GM21786 (cell line): Measurements from ENCODE around the gene AP3S1.

ENCODE experiments used
- ATAC-seq: cut with Tn5 transposase; IDR thresholded peaks from one replicate; pipeline ENCODE4 v1.9.1; 2021; ENCODE audit not compliant: unreplicated experiment

Gene AP3S1

DNA sequence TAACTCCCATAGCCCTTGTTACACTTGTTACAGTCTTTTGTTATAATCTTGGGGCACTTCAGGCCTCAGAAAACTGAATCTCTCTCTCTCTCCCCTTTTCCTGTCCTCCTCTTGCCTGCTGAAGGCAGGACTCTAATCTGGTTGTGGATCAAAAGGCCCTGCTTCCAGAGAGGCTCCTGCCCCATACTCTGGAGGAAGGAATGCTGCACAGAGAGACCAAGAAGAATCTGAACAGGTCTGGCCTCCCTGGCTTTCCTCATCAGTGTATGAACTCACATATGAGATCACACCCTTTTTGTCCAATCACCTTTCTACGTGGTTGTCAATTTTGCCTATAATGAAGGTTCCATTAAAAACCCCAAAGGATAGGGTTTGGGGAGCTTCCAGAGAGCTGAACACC lies 94.3 kb downstream of the AP3S1 start:
- ATAC-seq, result no peak

DNA sequence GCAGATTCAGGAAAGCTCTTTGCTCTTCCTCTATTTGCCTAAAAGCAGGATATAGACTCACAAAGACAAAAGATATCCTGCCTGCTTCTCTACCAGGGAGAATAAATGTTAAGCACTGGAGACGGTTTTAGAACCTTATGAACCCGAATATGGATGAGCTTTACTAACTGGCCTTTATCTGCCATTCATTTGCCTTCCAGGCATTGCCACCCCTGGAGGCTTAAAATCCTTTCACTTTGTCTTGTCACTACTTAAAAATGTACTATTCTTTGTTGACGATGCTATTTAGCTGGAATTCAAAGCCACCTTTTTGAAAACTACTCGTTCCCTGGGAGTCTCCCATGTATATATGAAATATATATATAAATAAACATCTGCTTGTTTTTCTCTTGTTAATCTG lies 97.3 kb downstream of the AP3S1 start:
- ATAC-seq, result no peak

DNA sequence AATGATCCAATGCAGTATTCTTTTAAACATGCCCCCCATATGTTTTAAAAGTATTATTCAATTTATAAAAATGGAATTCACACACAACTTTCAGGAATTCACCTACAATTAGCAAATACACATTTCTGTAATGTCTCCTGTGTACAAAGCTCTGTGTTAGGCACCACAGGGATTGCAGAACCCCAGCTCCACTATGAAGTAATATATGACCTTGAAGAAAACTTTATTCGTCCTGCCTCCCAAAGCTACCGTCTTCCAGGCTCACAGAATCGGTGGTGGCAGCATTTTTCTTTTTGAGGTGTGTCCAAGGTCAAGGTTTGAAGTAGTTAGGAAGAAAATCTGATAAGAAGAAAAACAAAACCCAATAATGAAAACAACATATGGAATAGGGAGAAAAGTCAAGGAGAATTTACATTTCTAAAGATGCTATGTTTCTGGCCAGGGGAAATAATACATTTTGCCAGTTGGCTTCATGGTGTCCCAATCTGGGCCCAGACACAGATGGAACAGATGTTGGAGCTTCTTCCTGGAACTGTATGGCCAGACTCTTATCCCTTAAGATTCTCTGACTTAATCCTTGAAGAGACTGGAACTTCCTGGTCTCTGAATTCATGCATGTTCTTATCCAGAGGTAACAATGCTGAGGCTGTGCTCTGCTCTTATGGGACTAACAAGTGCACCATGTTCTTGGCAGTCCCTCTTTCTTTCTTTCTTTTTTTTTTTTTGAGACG lies 98.5 kb downstream of the AP3S1 start:
- no peak for ATAC-seq

DNA sequence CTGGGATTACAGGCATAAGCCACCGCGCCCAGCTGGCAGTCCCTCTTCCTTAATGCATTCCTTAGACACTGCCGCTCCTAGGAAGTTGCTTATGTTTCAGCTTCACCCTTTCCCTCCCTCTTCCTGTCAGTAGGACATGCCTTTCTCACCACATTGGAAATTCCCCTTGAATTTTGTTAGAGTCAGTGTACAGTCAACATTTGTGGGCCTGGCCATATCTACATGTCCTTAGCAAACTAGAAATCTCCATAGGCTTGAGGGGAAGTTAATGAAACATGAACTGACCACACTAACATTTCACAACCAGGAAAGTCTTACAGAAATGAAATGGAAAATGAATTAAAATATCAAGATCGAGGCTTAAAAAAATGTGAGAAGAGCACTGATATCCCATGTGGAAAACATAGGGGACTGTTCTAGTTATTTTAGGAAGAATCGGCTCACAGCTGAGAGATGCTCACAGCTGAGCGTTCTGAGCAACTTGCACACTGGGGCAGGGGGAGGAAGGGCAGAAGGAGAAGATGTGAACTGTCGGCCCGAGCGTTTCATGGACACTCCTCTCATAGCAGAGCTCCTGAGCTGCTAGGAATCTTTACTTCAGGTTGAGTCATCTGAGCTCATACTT lies 99.4 kb downstream of the AP3S1 start:
- ATAC-seq, result no peak

DNA sequence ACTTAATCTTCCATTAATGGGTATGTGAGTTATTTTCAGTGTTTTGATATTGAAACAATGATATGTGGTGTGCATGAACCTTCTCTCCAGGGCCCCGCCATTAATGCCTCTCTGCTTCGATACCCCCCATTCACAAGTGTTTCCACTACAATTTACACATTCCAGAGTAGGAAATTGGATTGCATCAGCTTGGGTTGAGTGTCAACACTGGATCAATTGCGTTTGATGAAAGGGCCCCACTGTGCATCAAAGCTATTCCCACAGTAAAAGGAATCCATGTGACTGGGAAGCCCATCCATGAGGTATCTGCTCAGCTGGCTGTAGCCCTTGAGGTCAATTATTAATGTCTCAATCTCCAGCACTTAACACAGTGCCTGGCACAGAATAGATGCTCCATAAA lies 102.8 kb downstream of the AP3S1 start:
- ATAC-seq, result no peak

DNA sequence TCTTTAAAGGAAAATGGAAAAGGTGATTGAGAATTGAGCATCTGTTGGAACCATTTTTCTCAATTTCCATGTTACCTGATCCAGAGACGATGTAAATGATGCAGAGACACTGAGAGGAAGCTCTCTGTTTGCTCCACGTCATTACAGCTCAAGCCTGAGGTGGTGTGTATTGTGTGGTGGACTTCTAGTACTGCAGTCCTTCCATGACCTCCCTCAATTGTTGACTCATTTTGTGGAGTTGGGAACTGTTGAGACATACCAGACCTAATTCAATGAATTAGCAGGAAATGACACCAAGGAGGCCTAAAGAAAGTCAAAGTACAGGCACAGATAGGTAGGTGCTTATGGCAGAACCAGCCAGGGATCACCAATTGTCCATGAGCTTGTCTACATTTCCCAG lies 104.9 kb downstream of the AP3S1 start:
- ATAC-seq, result no peak

DNA sequence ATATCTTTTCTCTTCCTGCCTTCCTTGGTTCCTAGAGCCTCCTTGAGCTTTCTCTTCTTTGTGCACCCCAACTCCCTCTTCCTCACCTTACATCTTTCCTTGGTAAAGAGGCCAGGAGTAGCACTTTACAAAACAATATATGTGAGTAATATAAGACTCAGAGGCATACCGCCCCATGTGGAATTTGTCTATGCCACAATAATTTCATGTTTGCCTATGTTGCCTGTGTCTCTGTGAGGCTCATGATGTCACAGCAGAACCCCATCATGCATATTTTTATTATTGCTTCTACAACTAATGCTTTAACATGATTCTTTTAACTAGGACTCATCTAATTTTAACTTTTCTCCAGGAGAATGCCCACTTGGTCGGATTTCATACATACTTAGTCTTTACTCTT lies 105.5 kb downstream of the AP3S1 start:
- no peak for ATAC-seq

DNA sequence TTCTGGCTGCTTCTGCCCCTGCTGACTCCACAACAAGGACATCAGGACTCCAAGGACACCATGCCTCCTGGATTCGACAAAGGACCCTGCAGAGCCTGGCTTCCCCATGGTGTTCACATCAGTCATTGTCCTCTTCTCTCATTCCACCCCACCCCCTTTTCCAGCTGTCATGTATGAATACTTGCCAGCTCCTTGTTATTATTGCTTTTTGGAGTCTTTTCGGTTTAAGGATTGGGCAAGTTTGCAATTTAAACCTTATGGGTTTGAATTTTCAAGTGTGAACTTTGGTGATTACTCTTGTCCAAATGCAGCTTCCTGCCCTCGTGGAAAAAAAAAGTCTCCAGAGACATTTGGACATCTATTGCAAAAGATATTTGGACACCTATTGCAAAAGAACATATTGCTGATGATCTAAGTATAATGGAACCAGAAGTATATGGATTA lies 106.4 kb downstream of the AP3S1 start:
- ATAC-seq, result no peak

DNA sequence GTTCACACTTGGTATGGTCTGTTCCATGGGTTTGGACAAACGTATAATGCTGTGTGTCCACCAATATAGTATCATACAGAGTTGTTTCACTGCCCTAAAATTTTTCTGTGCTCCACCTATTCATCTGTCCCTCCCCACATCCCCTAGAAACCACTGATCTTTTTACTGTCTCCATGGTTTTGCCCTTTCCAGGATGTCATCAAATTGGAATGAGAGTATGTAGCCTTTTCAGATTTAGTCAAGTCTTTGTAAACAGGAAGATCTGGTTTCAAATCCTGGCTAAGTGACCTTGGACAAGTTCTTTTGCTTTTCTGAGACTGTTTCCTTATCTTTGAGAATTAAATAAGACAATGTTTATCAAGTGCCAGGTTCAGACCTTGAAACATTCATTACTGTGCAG lies 107.4 kb downstream of the AP3S1 start:
- no peak for ATAC-seq

DNA sequence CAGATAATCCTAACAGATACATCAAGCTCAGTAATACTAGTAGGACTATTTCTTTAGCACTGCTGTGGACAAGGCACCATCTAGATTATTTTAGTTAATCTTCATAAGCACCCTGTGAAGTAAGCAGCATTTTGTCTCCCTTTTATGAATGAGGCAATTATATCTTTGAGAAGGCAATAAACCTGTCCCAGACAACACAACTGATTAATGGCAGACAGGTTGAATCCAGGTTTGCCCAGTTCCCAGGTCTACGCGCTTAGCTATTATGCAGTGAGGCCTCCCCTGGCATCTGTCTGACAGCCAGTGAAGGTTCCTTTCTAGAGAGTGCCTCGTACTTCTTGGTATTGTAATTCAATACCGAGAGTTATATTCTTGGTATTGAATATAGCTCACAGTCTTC lies 110.9 kb downstream of the AP3S1 start:
- ATAC-seq, result no peak

DNA sequence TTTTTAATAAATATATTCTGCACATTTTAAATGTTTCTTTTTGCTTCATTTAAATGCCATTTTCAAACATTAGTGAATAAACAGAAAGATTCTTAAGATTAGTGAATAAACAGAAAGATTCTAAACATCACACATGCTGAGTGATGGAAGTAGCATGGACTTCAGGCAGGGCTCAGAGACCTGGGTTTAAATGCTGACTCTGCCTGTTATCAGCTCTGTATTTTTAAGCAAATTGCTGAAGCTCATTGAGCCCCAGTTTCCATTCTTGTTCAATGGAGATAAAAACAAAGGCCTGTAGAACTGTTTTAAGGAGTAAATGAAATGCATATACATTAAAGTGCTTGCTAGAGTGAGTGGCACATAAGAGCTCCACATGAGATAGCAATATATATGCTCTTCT lies 112.4 kb downstream of the AP3S1 start:
- ATAC-seq, result no peak

DNA sequence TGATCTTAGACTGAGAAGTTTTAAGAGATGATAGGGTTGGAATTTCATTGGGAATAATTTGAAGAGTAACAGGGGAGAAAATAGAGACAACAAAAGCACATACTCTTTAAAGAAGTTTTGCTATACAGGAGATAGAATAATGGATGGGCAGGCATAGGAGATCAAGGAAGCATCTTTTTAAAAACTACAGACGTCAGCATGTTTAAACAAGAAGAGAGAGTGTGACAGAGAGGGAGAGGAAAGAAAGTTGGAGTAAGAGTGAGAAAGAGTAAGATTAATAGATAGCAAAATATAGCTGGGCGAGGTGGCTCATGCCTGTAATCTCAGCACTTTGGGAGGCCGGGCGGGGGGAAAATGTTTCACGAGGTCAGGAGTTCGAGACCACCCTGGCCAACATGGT lies 115.2 kb downstream of the AP3S1 start:
- no peak for ATAC-seq

DNA sequence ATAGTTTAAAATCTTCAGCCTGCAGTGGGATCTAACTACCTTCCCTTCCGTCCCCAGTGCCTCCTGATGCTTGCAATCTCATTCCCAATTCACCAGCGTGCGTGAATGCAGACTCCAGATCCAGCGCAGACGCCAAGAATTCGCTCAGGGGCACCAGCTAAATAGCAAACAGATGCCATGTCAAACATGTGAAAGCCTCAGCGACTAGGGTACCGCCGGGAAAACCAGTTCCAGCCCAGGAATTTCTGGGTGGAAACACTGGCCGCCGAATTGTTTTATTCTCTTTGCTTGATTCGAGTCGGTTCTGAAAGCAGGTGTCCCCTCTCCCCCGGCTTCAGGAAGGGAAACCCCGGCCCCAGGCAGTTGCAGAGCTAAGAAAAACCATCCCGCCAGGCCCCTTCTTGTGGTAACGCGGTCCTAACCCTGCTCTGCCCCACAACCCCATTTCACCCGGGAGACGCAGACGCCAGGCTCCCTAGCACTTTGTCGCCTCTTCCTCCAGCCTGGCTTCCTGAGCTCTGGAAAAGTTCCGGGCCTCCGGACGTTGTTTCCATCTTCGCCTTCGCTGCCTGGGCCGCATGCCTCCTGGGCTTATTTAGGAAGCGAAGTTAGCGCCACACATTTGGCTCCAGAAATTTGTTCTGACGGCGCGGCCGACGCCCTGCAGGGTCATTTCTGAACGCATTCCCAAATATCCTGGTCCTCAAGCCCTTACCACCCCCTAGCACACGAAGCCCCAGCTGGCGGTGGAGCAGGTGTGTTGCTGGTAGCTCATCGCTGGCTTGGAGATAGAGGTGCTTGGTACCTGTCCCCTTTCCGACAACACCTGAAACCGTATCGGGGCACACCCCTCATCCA lies 119.9 kb downstream of the AP3S1 start:
- ATAC-seq, result no peak

DNA sequence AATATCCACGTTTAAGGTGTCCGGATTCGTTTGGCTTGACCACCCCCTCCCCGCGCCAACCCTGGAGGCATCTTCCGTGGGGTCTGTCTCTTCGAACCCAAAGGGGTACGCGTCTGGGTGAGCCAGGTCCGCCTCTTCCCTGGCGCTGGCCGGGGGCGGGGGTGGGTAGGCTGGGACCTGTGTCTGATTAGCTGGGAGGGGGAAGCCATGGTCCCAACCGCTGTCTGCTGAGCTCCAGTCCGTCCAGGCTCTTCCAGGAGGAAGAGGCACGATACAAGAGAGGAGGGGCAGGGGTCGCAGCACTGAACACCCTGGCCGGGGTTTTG lies 120.5 kb downstream of the AP3S1 start, which contains the start of gene LVRN:
TSS of gene LVRN (plus strand) at position 237 of the 326 bp plus-strand sequence. CDS start 143 bp downstream, outside the sequence.
- ATAC-seq, result no peak

DNA sequence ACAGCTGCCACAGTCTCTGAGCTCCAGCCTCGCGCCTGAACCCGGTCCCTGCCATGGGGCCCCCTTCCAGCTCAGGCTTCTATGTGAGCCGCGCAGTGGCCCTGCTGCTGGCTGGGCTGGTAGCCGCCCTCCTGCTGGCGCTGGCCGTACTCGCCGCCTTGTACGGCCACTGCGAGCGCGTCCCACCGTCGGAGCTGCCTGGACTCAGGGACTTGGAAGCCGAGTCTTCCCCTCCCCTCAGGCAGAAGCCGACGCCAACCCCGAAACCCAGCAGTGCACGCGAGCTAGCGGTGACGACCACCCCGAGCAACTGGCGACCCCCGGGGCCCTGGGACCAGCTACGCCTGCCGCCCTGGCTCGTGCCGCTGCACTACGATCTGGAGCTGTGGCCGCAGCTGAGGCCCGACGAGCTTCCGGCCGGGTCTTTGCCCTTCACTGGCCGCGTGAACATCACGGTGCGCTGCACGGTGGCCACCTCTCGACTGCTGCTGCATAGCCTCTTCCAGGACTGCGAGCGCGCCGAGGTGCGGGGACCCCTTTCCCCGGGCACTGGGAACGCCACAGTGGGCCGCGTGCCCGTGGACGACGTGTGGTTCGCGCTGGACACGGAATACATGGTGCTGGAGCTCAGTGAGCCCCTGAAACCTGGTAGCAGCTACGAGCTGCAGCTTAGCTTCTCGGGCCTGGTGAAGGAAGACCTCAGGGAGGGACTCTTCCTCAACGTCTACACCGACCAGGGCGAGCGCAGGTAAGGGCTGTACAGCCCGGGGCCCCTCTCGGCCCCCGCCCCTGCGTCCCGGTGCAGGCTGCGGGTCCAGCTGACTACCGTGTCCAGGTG lies 121.0 kb downstream of the AP3S1 start:
- ATAC-seq, result no peak

DNA sequence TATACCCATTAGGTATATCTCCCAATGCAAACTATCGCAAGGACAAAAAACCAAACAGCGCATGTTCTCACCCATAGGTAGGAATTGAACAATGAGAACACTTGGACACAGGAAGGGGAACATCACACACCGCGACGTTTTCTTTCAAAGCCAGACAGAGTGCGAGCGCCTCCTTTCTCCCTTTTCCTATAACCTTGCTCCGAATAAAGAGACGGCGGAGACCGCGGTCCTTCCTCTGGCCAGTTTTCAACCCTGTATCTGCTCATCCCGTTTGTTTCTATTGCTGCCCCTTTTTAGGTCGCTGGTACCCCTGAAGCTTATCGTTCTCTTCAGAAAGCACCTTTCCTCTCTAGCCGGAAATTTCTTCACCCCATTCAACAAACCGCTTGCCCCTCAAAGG lies 121.8 kb downstream of the AP3S1 start:
- no peak for ATAC-seq
